H9 (cell line): ENCODE measurements around the gene HSPB1. TPM values are rescaled to one million over a fixed set of nuclear protein-coding genes. Genes with fewer than 3 reads are reported as not detected.

Source experiments
- DNase-seq: peaks from one replicate; pipeline ENCODE4 v3.0.0-alpha.2; 2017
- H2AFZ ChIP-seq: one replicate; pipeline ENCODE4 v1.6.1; 2013; ENCODE audit warnings: mild to moderate bottlenecking, low read length, control low read depth, moderate library complexity
- H2AK5ac ChIP-seq: 2 replicates; pipeline ENCODE4 v1.6.1; 2013; ENCODE audit warnings: low read length, control low read depth, mixed read lengths; ENCODE audit not compliant: insufficient read length
- H2BK120ac ChIP-seq: one replicate; pipeline ENCODE4 v1.6.1; 2013; ENCODE audit warnings: low read depth, mild to moderate bottlenecking, low read length, control low read depth, inconsistent platforms; ENCODE audit not compliant: poor library complexity, severe bottlenecking
- H2BK12ac ChIP-seq: 2 replicates; pipeline ENCODE4 v1.6.1; 2013; ENCODE audit warnings: low read length, control low read depth, mixed read lengths, low read depth; ENCODE audit not compliant: insufficient read length
- H2BK15ac ChIP-seq: 2 replicates; pipeline ENCODE4 v1.6.1; 2013; ENCODE audit warnings: low read depth, low read length, control low read depth
- H2BK20ac ChIP-seq: one replicate; pipeline ENCODE4 v1.6.1; 2013; ENCODE audit warnings: low read depth, mild to moderate bottlenecking, low read length, control low read depth, inconsistent platforms; ENCODE audit not compliant: poor library complexity, severe bottlenecking
- H2BK5ac ChIP-seq: 2 replicates; pipeline ENCODE4 v1.6.1; 2013; ENCODE audit warnings: low read length, control low read depth, mixed read lengths; ENCODE audit not compliant: insufficient read length
- H3K14ac ChIP-seq: 2 replicates; pipeline ENCODE4 v1.6.1; 2013; ENCODE audit warnings: low read length, control low read depth; ENCODE audit not compliant: insufficient read depth
- H3K18ac ChIP-seq: 2 replicates; pipeline ENCODE4 v1.6.1; 2013; ENCODE audit warnings: low read depth, mild to moderate bottlenecking, mixed read lengths, low read length, control low read depth; ENCODE audit not compliant: insufficient read length
- H3K23ac ChIP-seq: 2 replicates; pipeline ENCODE4 v1.6.1; 2013; ENCODE audit warnings: low read length, control low read depth, mixed read lengths, low read depth; ENCODE audit not compliant: insufficient read length
- H3K23me2 ChIP-seq: 2 replicates; pipeline ENCODE4 v1.6.1; 2013; ENCODE audit warnings: low read depth, mild to moderate bottlenecking, mixed read lengths, low read length, control low read depth; ENCODE audit not compliant: insufficient read length, poor library complexity, severe bottlenecking
- H3K27ac ChIP-seq: 2 replicates; pipeline ENCODE4 v1.5.1; 2013; ENCODE audit warnings: low read length, control low read depth, mixed read lengths, low read depth; ENCODE audit not compliant: insufficient read length
- H3K27me3 ChIP-seq: 2 replicates; pipeline ENCODE4 v1.6.1; 2013; ENCODE audit warnings: low read length, control low read depth, inconsistent platforms; ENCODE audit not compliant: insufficient read depth
- H3K4ac ChIP-seq: 2 replicates; pipeline ENCODE4 v1.6.1; 2013; ENCODE audit warnings: low read depth, mild to moderate bottlenecking, control low read depth, inconsistent platforms, low read length, moderate library complexity
- H3K4me1 ChIP-seq: 2 replicates; pipeline ENCODE4 v1.6.1; 2013; ENCODE audit warnings: low read length, control low read depth, inconsistent platforms; ENCODE audit not compliant: insufficient read depth
- H3K4me2 ChIP-seq: 2 replicates; pipeline ENCODE4 v1.6.1; 2013; ENCODE audit warnings: low read length, control low read depth, mixed read lengths; ENCODE audit not compliant: insufficient read length, insufficient read depth
- H3K56ac ChIP-seq: 2 replicates; pipeline ENCODE4 v1.6.1; 2013; ENCODE audit warnings: low read depth, mild to moderate bottlenecking, mixed read lengths, low read length, control low read depth; ENCODE audit not compliant: insufficient read length
- H3K79me1 ChIP-seq: 2 replicates; pipeline ENCODE4 v1.6.1; 2013; ENCODE audit warnings: low read depth, mild to moderate bottlenecking, moderate library complexity, low read length, control low read depth, inconsistent platforms; ENCODE audit not compliant: insufficient read depth, poor library complexity, severe bottlenecking
- H3K79me2 ChIP-seq: 2 replicates; pipeline ENCODE4 v1.6.1; 2013; ENCODE audit warnings: low read length, control low read depth, inconsistent platforms; ENCODE audit not compliant: insufficient read depth
- H3K9ac ChIP-seq: 2 replicates; pipeline ENCODE4 v1.6.1; 2013; ENCODE audit warnings: low read length, control low read depth, mixed read lengths; ENCODE audit not compliant: insufficient read length; ENCODE audit errors: extremely low read depth
- H3K9me3 ChIP-seq: one replicate; pipeline ENCODE4 v1.6.1; 2013; ENCODE audit warnings: low read depth, low read length, inconsistent platforms; ENCODE audit not compliant: control insufficient read depth
- H3T11ph ChIP-seq: one replicate; pipeline ENCODE4 v1.6.1; 2013; ENCODE audit warnings: mild to moderate bottlenecking, low read length, control low read depth, inconsistent platforms
- H4K20me1 ChIP-seq: one replicate; pipeline ENCODE4 v1.6.1; 2013; ENCODE audit not compliant: control insufficient read depth, insufficient read length, insufficient read depth
- H4K5ac ChIP-seq: 2 replicates; pipeline ENCODE4 v1.6.1; 2013; ENCODE audit warnings: low read depth, mild to moderate bottlenecking, mixed read lengths, low read length, control low read depth; ENCODE audit not compliant: insufficient read length
- H4K8ac ChIP-seq: replicated peaks from 2 replicates; pipeline ENCODE4 v1.6.1; 2013; ENCODE audit warnings: low read length, control low read depth, mixed read lengths, low read depth; ENCODE audit not compliant: insufficient read length
- H4K91ac ChIP-seq: 2 replicates; pipeline ENCODE4 v1.6.1; 2013; ENCODE audit warnings: low read depth, mild to moderate bottlenecking, moderate library complexity, mixed read lengths, low read length, control low read depth; ENCODE audit not compliant: insufficient read length
- H3K27ac Mint-ChIP-seq, 3 experiments: 2 replicates in 2 of 3; 3 replicates in 1 of 3; pipeline ENCODE4 v1.8.0; 2020 to 2021; ENCODE audit warnings: mixed read lengths in 3 of 3, mild to moderate bottlenecking in 1 of 3, moderate library complexity in 1 of 3
- H3K27me3 Mint-ChIP-seq: 2 replicates; pipeline ENCODE4 v1.8.0; 2021; ENCODE audit warnings: low read depth, mild to moderate bottlenecking, moderate library complexity, mixed read lengths
- H3K36me3 Mint-ChIP-seq, 3 experiments: 2 replicates in 2 of 3; 3 replicates in 1 of 3; pipeline ENCODE4 v1.8.0; 2020 to 2021; ENCODE audit warnings: low read depth in 3 of 3, mixed read lengths in 3 of 3; ENCODE audit not compliant: insufficient read depth in 1 of 3
- H3K4me1 Mint-ChIP-seq, 2 experiments: 2 replicates each; pipeline ENCODE4 v1.8.0; 2020; ENCODE audit warnings: mixed read lengths in 2 of 2
- H3K4me3 Mint-ChIP-seq, 2 experiments: 2 replicates in 1 of 2; 3 replicates in 1 of 2; pipeline ENCODE4 v1.8.0; 2020 to 2021; ENCODE audit warnings: mild to moderate bottlenecking in 2 of 2, mixed read lengths in 2 of 2, moderate library complexity in 1 of 2
- H3K9me3 Mint-ChIP-seq, 2 experiments: 2 replicates in 1 of 2; 3 replicates in 1 of 2; pipeline ENCODE4 v1.8.0; 2020; ENCODE audit warnings: mild to moderate bottlenecking in 2 of 2, mixed read lengths in 2 of 2, moderate library complexity in 1 of 2
- total RNA-seq: library from RNA; stranded (reverse); gene quantifications from 2 replicates; pipeline ENCODE4 v1.2.1, GENCODE V29; 2021
- TF ChIP-seq, protein P1 (sequence below): fragments of 200-600 bp; sonication (generic); conservative IDR thresholded peaks from 3 replicates; pipeline ENCODE4 v1.8.0; 2021; ENCODE audit warnings: antibody characterized with exemption, mild to moderate bottlenecking

The HSPB1 gene
- total RNA-seq, 1 experiment from 2014 or later = 186 TPM

DNA sequence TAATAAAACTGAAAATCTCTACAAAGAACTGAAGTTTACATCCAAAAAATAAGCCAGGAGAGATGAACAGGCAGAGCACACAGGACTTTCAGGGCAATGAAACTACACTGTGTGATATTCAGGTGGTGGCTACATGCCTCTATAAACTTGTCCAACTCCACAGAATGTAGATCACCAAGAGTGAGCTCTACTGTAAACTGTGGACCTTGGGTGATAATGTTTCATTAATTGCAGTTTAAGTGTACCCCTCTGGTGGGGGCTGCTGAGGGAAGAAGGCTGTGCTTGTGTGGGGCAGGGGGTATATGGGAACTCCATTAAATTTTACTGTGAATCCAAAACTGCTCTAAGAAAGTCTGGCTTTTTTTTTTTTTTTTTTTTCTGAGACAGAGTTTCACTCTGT is 33.6 kb downstream of the HSPB1 start:
- Histone ChIP-seq H3K23me2 (no peaks in the 10 kb centered on the region), H3T11ph (no peak overlapping the region), H2BK5ac (no peak overlapping the region), H4K20me1 (no peaks in the 10 kb centered on the region), H2BK12ac (no peak overlapping the region), H3K23ac (no peak overlapping the region), H3K14ac (no peak overlapping the region), H3K18ac (no peak overlapping the region), H3K4ac (no peak overlapping the region), H3K27me3 (no peaks in the 10 kb centered on the region), H4K91ac (no peak overlapping the region), H4K8ac (no peak overlapping the region), H3K27ac (no peak overlapping the region), H3K79me2 (peaks cover 68% of the 10 kb centered on the region; the same call in 1 of the 2 replicates), H3K56ac (no peak overlapping the region), H3K79me1 (peaks cover 5% of the 10 kb centered on the region), H3K4me2 (no peak overlapping the region), H3K4me1 (no peaks in the 10 kb centered on the region; the same call in 1 of the 2 replicates), H2BK20ac (no peak overlapping the region), H2AK5ac (no peak overlapping the region), H2BK120ac (no peak overlapping the region), H4K5ac (no peak overlapping the region), H2BK15ac (no peak overlapping the region), H2AFZ (no peak overlapping the region), H3K9me3 (no peaks in the 10 kb centered on the region), H3K9ac (no peak overlapping the region)
- DNase-seq = no peak
- peaks cover 5 to 22% of the 10 kb centered on the region in 2 experiments for H3K4me1 Mint-ChIP-seq
- H3K27me3 Mint-ChIP-seq = no peaks in the 10 kb centered on the region
- no peaks in the 10 kb centered on the region for H3K9me3 Mint-ChIP-seq
- TF ChIP-seq, protein P1, sequence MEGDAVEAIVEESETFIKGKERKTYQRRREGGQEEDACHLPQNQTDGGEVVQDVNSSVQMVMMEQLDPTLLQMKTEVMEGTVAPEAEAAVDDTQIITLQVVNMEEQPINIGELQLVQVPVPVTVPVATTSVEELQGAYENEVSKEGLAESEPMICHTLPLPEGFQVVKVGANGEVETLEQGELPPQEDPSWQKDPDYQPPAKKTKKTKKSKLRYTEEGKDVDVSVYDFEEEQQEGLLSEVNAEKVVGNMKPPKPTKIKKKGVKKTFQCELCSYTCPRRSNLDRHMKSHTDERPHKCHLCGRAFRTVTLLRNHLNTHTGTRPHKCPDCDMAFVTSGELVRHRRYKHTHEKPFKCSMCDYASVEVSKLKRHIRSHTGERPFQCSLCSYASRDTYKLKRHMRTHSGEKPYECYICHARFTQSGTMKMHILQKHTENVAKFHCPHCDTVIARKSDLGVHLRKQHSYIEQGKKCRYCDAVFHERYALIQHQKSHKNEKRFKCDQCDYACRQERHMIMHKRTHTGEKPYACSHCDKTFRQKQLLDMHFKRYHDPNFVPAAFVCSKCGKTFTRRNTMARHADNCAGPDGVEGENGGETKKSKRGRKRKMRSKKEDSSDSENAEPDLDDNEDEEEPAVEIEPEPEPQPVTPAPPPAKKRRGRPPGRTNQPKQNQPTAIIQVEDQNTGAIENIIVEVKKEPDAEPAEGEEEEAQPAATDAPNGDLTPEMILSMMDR = no peak
- H3K27ac Mint-ChIP-seq = peak overlapping the region; percentile 6 to 58 (median 13); a peak in 4 of 7 replicates
- H3K4me3 Mint-ChIP-seq = no peak overlapping the region
- peaks cover 34 to 43% (median 42%) of the 10 kb centered on the region in 3 experiments; a peak in 6 of 7 replicates for H3K36me3 Mint-ChIP-seq
